ELF-1 (cell line): Measurements from ENCODE around the gene SGMS1.

Source experiments
- DNase-seq: peaks from one replicate; pipeline ENCODE4 v3.0.0-alpha.2; 2016; ENCODE audit warnings: low read depth, low spot score

Gene SGMS1

GRCh38 chr10:50613150-50613549 is 10.6 kb downstream of the SGMS1 start:
- peak; percentile 10 for DNase-seq

- no peak for DNase-seq
These were observed 13.4 kb downstream of the SGMS1 start for GRCh38 chr10:50610368-50610767.

GRCh38 chr10:50607356-50607925 is 16.3 kb downstream of the SGMS1 start:
- no peak for DNase-seq

- no peak for DNase-seq
These were observed 17.8 kb downstream of the SGMS1 start for GRCh38 chr10:50605951-50606270.

DNA sequence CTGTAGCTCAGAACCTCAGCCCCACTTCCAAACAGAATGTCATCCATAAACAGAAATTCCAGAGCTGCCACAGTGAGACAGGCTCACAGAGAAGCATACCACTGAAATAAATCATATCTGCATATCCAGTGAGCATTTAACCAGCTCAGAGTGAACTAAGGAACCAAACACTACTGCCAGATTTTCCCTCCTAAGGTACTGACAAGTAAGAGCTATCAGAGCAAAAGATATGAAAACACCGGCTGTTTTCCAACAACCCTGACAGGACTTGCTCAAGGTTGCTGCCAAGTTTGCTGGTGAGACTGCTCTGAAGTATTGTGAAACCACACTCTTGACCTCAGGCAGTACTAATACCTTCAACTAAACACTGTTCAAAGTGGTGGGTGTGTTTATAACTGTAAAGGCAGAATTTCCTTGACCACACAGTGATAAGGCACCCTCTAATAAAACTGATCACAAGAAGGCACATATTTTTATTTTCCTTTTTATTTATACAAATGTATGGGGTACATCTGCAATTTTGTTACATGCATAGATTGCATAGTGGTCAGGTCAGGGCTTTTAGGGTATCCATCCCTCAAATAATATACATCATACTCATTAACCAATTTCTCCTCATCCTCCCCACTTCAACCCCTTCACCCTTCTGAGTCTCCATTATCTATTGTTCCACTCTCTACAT is 18.3 kb downstream of the SGMS1 start:
- DNase-seq, result no peak

GRCh38 chr10:50604809-50605208 is 18.9 kb downstream of the SGMS1 start:
- no peak for DNase-seq

DNA sequence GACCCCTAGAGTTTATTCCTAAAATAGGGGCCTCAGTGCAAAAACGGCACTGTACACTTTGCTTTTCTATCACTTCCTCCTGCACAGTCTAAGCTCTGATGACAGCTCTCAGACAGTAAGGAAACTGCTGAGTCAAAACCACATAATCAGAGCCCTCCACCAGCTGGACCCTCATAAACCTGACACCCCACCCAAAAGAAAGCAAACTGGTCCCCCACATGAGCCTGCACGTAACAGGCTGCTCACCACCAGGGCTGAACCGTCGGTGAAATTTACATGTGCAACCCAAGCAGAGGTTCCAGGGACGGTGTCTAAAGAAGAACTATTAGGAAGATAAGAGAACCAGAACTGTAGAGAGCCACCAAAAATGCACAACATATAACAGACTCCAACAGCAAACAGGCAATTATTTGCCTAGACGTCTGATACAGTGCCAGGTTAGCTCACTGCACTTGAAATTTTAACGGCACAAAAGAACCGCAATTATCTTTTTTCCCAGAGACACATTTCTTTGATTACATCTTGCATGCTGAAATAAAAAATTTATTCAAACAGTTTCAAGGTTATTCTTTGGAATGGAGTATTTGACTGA is 19.6 kb downstream of the SGMS1 start:
- no peak for DNase-seq

GRCh38 chr10:50603151-50603850 is 20.5 kb downstream of the SGMS1 start:
- no peak for DNase-seq

DNA sequence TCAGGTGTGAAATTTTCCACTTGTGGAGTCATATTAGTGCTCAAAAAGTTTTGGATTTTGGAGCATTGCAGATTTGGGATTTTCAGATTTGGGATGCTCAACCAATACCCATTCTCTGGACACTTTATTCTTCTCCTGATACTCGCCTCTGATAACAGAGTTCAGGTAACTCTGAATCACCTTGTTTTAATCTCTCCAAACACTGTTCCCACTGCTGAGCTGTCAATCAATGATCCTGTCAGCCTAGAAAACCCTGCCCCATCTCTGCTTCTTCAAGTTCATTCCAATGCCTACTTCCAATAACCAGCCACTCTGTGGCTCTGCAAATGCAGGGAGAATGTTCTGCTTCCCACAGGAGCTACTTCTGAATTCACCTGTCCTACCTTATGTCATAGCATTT is 21.8 kb downstream of the SGMS1 start:
- DNase-seq, result no peak

GRCh38 chr10:50600831-50601477 is 22.8 kb downstream of the SGMS1 start:
- DNase-seq, result no peak

DNA sequence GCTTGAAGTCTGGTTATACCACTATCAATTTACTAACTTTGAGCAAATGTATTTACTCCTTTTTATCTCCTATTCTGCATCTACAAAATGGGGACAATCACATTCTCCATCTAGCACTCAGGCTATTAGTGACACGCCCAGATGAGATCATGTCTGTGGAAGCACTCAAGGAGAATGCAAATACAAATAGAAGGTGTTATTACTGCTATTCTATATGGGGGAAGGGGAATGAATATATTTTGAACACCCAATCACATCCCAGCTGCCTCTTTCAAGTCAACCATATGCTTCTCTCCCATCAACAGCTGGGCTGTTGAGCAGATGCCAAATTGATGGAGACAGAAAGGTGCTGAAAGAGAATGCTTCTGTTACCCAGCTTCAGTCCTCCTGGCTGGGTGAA is 23.5 kb downstream of the SGMS1 start:
- DNase-seq, result no peak

DNA sequence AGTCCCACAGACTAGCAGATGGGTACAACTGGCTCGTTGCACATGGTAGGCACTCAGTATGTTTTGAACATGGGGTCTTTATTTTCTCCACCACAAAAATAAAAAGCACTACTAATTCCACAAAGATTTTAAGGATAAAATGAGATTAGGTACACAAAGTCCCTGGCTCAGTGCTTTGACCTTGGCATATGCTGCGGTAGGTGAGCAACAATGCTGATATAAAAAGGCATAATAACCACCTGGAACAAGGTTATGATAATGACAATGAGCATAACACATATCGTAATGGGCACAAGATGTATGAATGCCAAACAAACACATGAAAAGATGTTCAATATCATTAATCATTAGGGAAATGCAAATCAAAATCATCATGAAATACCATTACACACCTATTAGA is 26.9 kb downstream of the SGMS1 start:
- DNase-seq, result no peak

- DNase-seq, result no peak
These were observed 27.3 kb downstream of the SGMS1 start for GRCh38 chr10:50596456-50596855.

DNA sequence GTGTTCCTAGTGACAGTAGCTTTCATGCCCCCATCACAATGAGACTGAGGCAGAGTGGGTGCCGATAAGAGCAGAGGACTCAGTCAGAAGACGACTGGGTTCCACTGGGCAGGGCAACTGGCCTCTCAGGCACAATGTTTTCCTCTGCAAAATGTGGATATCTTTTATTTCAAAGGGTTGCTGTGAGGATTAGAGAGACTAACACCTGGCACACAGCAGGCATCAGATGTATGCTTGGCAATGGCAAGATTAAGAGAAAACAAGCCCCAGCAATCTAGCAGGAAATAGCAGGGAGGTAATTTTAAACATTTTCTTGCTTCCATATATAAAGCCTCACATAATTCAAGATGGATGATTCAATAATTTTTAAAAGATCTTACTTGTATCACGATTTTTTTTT is 28.0 kb downstream of the SGMS1 start:
- no peak for DNase-seq

DNA sequence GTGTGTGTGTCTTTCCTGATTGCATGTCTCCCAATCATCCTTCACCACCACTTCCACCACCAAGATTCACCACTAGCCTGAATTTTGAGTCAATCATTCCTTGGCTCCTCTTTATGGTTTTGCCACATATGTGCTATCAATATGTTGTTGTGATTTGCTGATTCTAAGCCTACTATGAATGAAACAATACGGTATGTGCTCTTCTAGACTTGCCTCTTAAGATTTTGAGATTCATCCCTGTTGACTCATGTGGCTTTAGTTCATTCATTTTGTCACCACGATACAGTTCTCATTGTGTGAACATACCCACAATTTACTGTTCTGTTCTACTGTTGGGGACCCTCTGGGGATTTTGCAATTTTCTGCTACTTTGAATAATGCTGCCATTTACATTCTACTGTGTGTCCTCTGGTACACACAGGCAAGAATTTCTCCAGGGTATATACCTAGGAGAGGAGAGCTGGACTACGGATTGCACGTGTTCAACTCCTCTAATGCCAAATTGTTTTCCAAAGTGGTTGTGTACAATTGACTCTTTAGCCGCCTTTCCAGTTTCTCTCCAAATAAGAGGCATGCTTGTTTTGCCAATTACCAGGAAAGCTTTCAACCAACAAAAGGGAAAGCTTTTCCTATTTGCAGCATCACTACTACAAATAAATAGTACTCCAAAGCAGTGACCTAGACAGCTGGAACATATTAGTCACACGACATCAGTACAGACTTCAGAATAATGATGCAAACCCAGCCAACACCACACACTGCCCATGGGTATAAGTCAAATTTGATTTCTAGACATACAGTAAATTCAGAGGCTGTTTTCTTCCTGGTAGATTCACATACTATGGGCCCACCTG is 30.0 kb downstream of the SGMS1 start:
- no peak for DNase-seq

DNA sequence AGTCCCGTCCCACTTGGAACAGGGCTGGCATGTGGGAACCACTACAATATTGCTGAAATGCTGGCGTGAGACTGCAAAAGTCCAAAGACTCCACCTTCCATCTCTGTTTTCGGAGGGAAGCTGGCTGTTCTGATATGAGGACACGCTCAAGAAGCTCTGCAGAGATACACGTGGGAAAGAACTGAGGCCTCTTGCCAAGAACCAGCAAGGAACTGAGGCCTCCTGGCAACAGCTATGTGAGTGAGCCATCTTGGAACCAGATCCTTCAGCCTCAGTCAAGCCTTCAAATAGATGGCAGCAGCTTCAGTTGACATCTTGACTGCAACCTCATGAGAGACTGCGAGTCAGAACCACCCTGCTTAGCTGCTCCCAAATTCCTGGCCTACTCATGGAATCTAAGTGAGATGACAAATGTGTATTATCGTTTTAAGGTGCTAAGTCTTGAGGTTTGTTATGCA is 30.8 kb downstream of the SGMS1 start:
- no peak for DNase-seq

DNA sequence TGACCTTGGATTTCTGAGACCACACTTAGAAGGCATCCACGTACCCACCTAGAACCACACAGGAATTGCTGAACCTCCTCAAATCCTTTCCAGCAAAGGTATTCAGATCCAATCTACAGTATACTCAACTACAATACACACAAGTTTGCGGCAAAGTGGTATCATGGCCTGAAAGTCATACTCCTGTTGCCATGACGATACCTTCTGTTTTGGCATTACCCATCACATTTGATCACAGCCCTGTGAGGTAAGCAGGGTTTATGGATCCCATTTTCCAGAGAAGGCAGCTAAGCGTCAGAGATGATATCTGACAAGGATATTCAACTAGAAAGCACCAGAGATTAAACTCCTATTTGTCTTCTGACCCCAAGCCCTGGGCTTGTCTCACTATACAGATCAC is 32.8 kb downstream of the SGMS1 start:
- DNase-seq, result no peak

GRCh38 chr10:50586740-50587088 is 37.0 kb downstream of the SGMS1 start:
- no peak for DNase-seq

DNA sequence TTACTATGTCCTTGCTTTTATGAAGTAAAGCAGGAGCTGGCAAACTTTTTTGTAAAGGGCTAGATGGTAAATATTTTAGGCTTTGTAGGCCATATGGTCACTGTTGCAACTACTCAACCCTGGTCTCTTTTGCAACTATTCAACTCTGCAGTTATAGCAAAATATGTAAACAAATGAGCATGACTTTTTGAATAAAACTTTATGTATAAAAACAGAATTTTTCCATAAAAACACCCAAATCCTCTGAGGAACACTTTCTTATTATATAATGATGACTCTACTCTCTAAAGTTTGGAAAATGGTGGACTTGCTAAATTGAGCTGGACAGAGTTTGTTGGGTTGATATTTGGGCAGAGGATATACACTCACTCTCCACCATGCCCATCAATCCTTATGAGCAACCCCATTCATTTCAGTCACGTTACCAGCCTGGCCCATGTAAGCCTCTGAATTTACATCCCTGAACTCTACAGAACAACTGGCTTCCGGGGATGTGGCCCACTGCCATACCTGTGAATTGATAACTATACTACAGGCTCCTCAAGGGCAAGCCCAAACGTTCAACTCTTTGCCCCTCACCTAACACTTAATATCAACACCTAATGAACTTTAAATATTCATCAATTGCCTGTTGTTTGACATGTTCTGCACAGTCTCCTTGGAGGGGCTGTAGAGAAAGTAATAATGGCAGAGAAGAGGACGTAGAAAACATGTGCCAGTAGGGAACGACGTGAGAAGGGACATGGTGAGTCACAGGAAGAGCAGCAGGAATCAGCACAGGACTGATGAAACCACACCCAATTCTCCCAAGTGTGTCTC is 37.6 kb downstream of the SGMS1 start:
- no peak for DNase-seq
